MM.1S (cell line): ENCODE results near the gene MLLT10.
"Not testable (repeated sequence)": the region's sequence is repeated elsewhere in the genome, so short reads cannot be mapped to it uniquely, and the experiment has no call there.

Experiments used
- DNase-seq: peaks from one replicate; pipeline ENCODE4 v3.0.0-alpha.2; 2015
- H2AFZ ChIP-seq: fragments of 300-600 bp; sonication (generic); 2 replicates; pipeline ENCODE4 v1.6.0; 2016; ENCODE audit warnings: antibody characterized with exemption, low read length
- H3F3A ChIP-seq: fragments of 300-600 bp; sonication (generic); 2 replicates; pipeline ENCODE4 v1.6.1; 2016; ENCODE audit warnings: mild to moderate bottlenecking, antibody characterized with exemption, low read length, moderate library complexity, mixed read lengths; ENCODE audit not compliant: insufficient read depth
- H3K27ac ChIP-seq: fragments of 300-600 bp; sonication (generic); 2 replicates; pipeline ENCODE4 v1.5.1; 2016; ENCODE audit warnings: mild to moderate bottlenecking, low read length
- H3K27me3 ChIP-seq: fragments of 300-600 bp; sonication (generic); replicated peaks from 2 replicates; pipeline ENCODE4 v1.6.0; 2016; ENCODE audit warnings: low read length; ENCODE audit not compliant: insufficient read depth
- H3K36me3 ChIP-seq: fragments of 300-600 bp; sonication (generic); replicated peaks from 2 replicates; pipeline ENCODE4 v1.6.1; 2016; ENCODE audit warnings: mild to moderate bottlenecking, low read length, mixed read lengths; ENCODE audit not compliant: insufficient read depth
- H3K4me1 ChIP-seq: fragments of 300-600 bp; sonication (generic); 2 replicates; pipeline ENCODE4 v1.6.1; 2016; ENCODE audit warnings: low read length, mixed read lengths
- H3K4me2 ChIP-seq: fragments of 300-600 bp; sonication (generic); 2 replicates; pipeline ENCODE4 v1.6.0; 2016; ENCODE audit warnings: low read depth, low read length
- H3K4me3 ChIP-seq: fragments of 300-600 bp; sonication (generic); 2 replicates; pipeline ENCODE4 v1.5.1; 2016; ENCODE audit warnings: low read length, mixed read lengths
- H3K79me2 ChIP-seq: fragments of 300-600 bp; sonication (generic); 2 replicates; pipeline ENCODE4 v1.6.1; 2016; ENCODE audit warnings: mixed run types, low read length, mixed read lengths
- H3K9ac ChIP-seq: fragments of 300-600 bp; sonication (generic); 2 replicates; pipeline ENCODE4 v1.6.1; 2016; ENCODE audit warnings: low read length, mixed read lengths
- H3K9me2 ChIP-seq: fragments of 300-600 bp; sonication (generic); replicated peaks from 2 replicates; pipeline ENCODE4 v1.6.1; 2016; ENCODE audit warnings: mild to moderate bottlenecking, low read length, mixed read lengths; ENCODE audit not compliant: insufficient read depth
- H3K9me3 ChIP-seq: fragments of 300-600 bp; sonication (generic); replicated peaks from 2 replicates; pipeline ENCODE4 v1.6.1; 2016; ENCODE audit warnings: mild to moderate bottlenecking, low read length, mixed read lengths; ENCODE audit not compliant: insufficient read depth
- H4K20me1 ChIP-seq: fragments of 300-600 bp; sonication (generic); 2 replicates; pipeline ENCODE4 v1.6.1; 2016; ENCODE audit warnings: mild to moderate bottlenecking, low read length, moderate library complexity, mixed read lengths; ENCODE audit not compliant: insufficient read depth
- EZH2 ChIP-seq: fragments of 300-600 bp; sonication (generic); optimal IDR thresholded peaks from 2 replicates; pipeline ENCODE3; 2017; ENCODE audit warnings: low read depth, mild to moderate bottlenecking, antibody characterized with exemption, low read length, mixed read lengths
- EZH2phosphoT487 ChIP-seq: fragments of 300-600 bp; sonication (generic); IDR thresholded peaks from 2 replicates; pipeline ENCODE4 v1.6.1; 2018; ENCODE audit warnings: antibody characterized with exemption, low read length
- TF ChIP-seq, protein P1 (sequence below): fragments of 300-600 bp; sonication (generic); IDR thresholded peaks from 2 replicates; pipeline ENCODE4 v1.5.1; 2016; ENCODE audit warnings: antibody characterized with exemption, low read length, mixed read lengths

MLLT10 gene

DNA sequence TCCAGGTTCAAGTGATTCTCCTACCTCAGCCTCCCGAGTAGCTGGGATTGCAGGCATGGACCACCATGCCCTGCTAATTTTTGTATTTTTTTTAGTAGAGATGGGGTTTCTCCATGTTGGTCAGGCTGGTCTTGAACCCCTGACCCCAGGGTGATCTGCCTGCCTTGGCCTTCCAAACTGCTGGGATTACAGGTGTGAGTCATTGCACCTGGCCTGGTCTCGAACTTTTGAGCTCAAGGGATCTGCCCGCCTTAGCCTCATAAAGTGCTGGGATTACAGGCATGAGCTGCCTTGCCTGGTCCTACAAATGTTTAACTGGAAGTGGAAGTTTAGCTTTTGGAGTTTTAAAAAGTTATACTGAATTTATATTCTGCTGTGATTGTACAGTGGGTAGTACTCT is 2.8 kb downstream of the MLLT10 start:
- TF ChIP-seq EZH2 (no peak), EZH2phosphoT487 (no peak)
- TF ChIP-seq, protein P1, sequence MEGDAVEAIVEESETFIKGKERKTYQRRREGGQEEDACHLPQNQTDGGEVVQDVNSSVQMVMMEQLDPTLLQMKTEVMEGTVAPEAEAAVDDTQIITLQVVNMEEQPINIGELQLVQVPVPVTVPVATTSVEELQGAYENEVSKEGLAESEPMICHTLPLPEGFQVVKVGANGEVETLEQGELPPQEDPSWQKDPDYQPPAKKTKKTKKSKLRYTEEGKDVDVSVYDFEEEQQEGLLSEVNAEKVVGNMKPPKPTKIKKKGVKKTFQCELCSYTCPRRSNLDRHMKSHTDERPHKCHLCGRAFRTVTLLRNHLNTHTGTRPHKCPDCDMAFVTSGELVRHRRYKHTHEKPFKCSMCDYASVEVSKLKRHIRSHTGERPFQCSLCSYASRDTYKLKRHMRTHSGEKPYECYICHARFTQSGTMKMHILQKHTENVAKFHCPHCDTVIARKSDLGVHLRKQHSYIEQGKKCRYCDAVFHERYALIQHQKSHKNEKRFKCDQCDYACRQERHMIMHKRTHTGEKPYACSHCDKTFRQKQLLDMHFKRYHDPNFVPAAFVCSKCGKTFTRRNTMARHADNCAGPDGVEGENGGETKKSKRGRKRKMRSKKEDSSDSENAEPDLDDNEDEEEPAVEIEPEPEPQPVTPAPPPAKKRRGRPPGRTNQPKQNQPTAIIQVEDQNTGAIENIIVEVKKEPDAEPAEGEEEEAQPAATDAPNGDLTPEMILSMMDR = no peak
- H3K9me2 ChIP-seq = no peaks in the 10 kb centered on the region
- H3K79me2 ChIP-seq = peaks cover 47% of the 10 kb centered on the region
- no peak overlapping the region for H3K4me2 ChIP-seq
- H3K9ac ChIP-seq = no peak overlapping the region
- H2AFZ ChIP-seq = no peak overlapping the region
- peaks cover 11% of the 10 kb centered on the region for H3K4me1 ChIP-seq
- H4K20me1 ChIP-seq = no peaks in the 10 kb centered on the region
- H3K27me3 ChIP-seq = no peaks in the 10 kb centered on the region
- peaks cover 9% of the 10 kb centered on the region for H3K36me3 ChIP-seq
- H3K9me3 ChIP-seq = no peaks in the 10 kb centered on the region
- DNase-seq = no peak
- H3K27ac ChIP-seq = no peak overlapping the region
- no peaks in the 10 kb centered on the region; the same call in 1 of the 2 replicates for H3F3A ChIP-seq
- no peak overlapping the region for H3K4me3 ChIP-seq

DNA sequence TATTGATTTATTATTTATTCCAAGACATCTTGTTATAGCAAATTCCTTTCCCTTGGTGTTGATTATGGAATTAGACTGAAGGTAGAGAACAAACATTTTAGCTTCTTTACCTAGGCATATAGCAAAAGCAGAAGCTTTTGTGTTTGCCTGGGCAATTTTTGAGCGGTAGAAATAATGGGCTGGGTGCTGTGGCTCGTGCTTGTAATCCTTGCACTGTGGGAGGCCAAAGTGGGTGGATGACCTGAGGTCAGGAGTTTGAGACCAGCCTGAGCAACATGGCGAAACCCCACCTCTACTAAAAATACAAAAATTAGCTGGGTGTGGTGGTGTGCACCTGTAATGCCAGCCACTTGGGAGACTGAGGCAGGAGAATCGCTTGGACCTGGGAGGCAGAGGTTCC is 6.7 kb downstream of the MLLT10 start:
- not testable (repeated sequence) for H3K36me3 ChIP-seq, H3K9ac ChIP-seq, H4K20me1 ChIP-seq, H2AFZ ChIP-seq, H3K4me2 ChIP-seq, H3K9me2 ChIP-seq, H3F3A ChIP-seq, H3K27me3 ChIP-seq, H3K27ac ChIP-seq, H3K4me1 ChIP-seq, H3K4me3 ChIP-seq, DNase-seq, H3K9me3 ChIP-seq
- peaks cover 53% of the 10 kb centered on the region for H3K79me2 ChIP-seq

DNA sequence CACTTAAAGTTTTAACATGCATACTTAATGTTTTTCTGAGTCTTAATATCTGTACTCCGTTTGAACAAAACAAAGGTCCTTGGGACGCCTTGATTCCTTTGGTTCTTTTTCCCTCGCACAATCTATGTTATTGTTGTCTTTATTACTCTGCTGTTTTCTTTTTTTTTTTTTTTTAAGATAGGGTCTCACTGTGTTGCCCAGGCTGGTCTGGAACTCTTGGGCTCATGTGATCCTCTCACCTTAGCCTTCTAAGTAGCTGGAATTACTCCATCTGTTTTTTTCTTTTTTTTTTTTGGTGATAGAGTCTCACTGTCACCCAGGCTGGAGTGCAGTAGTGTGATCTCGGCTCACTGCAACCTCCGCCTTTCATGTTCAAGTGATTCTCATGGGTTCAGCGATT is 13.2 kb downstream of the MLLT10 start:
- no peak for TF ChIP-seq EZH2phosphoT487
- TF ChIP-seq, protein P1 = no peak
- H3K27me3 ChIP-seq = no peaks in the 10 kb centered on the region
- H3K9me3 ChIP-seq = no peaks in the 10 kb centered on the region
- no peak overlapping the region for H3K4me3 ChIP-seq
- H2AFZ ChIP-seq = no peak overlapping the region
- H3K27ac ChIP-seq = no peak overlapping the region
- no peaks in the 10 kb centered on the region for H3K9me2 ChIP-seq
- no peaks in the 10 kb centered on the region for H3K4me1 ChIP-seq
- no peak overlapping the region for H3K9ac ChIP-seq
- no peaks in the 10 kb centered on the region; the same call in none of the 2 replicates for H3K36me3 ChIP-seq
- H3K4me2 ChIP-seq = no peak overlapping the region
- H3K79me2 ChIP-seq = peaks cover 48% of the 10 kb centered on the region
- H4K20me1 ChIP-seq = no peaks in the 10 kb centered on the region
- no peaks in the 10 kb centered on the region for H3F3A ChIP-seq
- DNase-seq = no peak

DNA sequence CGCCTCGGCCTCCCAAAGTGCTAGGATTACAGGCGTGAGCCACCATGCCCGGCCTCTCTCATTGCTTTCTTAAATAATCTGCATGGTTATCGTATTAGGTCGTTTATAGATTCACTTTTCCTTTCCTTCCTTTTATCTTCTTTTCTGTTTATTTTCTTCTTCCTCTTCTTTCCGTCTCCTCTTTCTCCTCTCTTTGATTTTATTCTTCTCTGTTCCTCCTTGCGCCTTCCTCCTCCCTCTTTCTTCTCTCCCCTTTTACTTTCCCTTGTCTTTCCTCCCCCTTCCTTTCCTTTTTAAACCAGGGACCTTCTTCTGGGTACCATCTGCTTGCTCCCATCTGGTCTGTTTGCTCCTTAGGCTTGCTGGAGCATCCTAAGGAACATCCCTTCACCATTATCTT is 18.6 kb downstream of the MLLT10 start:
- no peak for DNase-seq
- Histone ChIP-seq H3K79me2 (peaks cover 56% of the 10 kb centered on the region), H3K9ac (no peak overlapping the region), H3K4me3 (no peak overlapping the region), H3K9me3 (no peaks in the 10 kb centered on the region), H3K27me3 (no peaks in the 10 kb centered on the region), H4K20me1 (no peaks in the 10 kb centered on the region), H3K27ac (no peak overlapping the region), H3K36me3 (peaks cover 4% of the 10 kb centered on the region), H3K4me2 (no peak overlapping the region), H3K9me2 (no peaks in the 10 kb centered on the region), H2AFZ (no peak overlapping the region), H3F3A (no peaks in the 10 kb centered on the region), H3K4me1 (no peaks in the 10 kb centered on the region)
- TF ChIP-seq EZH2phosphoT487 (no peak), EZH2 (no peak)
- TF ChIP-seq, protein P1 = no peak
